ENCODE measurements around the gene PDGFA. TPM values are rescaled to one million over a fixed set of nuclear protein-coding genes. Genes with fewer than 3 reads are reported as not detected.

Gene PDGFA
- total and polyA plus RNA-seq, 2 experiments from 2014 or later, result 4.7 to 8.4 TPM

GRCh38 chr7:534959-535358, 15.3 kb upstream of the PDGFA start:
- no peaks in the 10 kb centered on the region for H3F3A ChIP-seq (ENCODE audit: insufficient read depth)
- no peak for TF ChIP-seq EZH2 (IDR thresholded peaks at IDR 0.05; ENCODE audit: insufficient read depth, poor library complexity, severe bottlenecking)
- TF ChIP-seq EZH2phosphoT487 (IDR thresholded peaks at IDR 0.05; ENCODE audit: insufficient read depth, low read depth), result no peak
- H2AFZ ChIP-seq, result no peak overlapping the region
- peaks cover 18% of the 10 kb centered on the region for H3K4me1 ChIP-seq (ENCODE audit: insufficient read depth)
- DNase-seq, result no peak
- in situ Hi-C loops (cut with MboI), result no loop called here
- no peaks in the 10 kb centered on the region for H3K36me3 ChIP-seq (ENCODE audit: low read depth)
- H3K4me2 ChIP-seq (ENCODE audit: unreplicated experiment), result no peak overlapping the region
- H3K9ac ChIP-seq, result no peak overlapping the region
- H3K27me3 ChIP-seq (replicated peaks; ENCODE audit: insufficient read depth), result peaks cover 10% of the 10 kb centered on the region; the same call in 1 of the 2 replicates
- 79 to 82% methylated on average over 8 to 10 of the region's 10 CpGs for WGBS, 2 experiments (ENCODE audit: low coverage in 1 of 2, low lambda C conversion rate in 2 of 2, missing lambda C conversion rate in 2 of 2)
- H3K9me2 ChIP-seq (ENCODE audit: insufficient read depth), result no peaks in the 10 kb centered on the region
- H4K20me1 ChIP-seq (ENCODE audit: insufficient read depth), result no peaks in the 10 kb centered on the region
- H3K27ac ChIP-seq, result no peak overlapping the region
- H3K9me3 ChIP-seq (ENCODE audit: low read depth), result no peaks in the 10 kb centered on the region
- no peak overlapping the region for H3K4me3 ChIP-seq
- H3K79me2 ChIP-seq (ENCODE audit: insufficient read depth), result no peaks in the 10 kb centered on the region

GRCh38 chr7:534075-534474, 14.4 kb upstream of the PDGFA start:
- H3K4me3 ChIP-seq, result no peak overlapping the region
- no peaks in the 10 kb centered on the region for H3K9me2 ChIP-seq (ENCODE audit: insufficient read depth)
- H4K20me1 ChIP-seq (ENCODE audit: insufficient read depth), result no peaks in the 10 kb centered on the region
- H3K4me1 ChIP-seq (ENCODE audit: insufficient read depth), result peaks cover 16% of the 10 kb centered on the region
- H3K9me3 ChIP-seq (ENCODE audit: low read depth), result no peaks in the 10 kb centered on the region
- 74 to 81% methylated on average over 8 of the region's 8 CpGs for WGBS, 2 experiments (ENCODE audit: low coverage in 1 of 2, low lambda C conversion rate in 2 of 2, missing lambda C conversion rate in 2 of 2)
- H2AFZ ChIP-seq, result no peak overlapping the region
- H3K27ac ChIP-seq, result no peak overlapping the region
- H3K27me3 ChIP-seq (replicated peaks; ENCODE audit: insufficient read depth), result peaks cover 19% of the 10 kb centered on the region; the same call in 1 of the 2 replicates
- no peaks in the 10 kb centered on the region for H3K36me3 ChIP-seq (ENCODE audit: low read depth)
- DNase-seq, result no peak
- H3K79me2 ChIP-seq (ENCODE audit: insufficient read depth), result no peaks in the 10 kb centered on the region
- TF ChIP-seq EZH2 (IDR thresholded peaks at IDR 0.05; ENCODE audit: insufficient read depth, poor library complexity, severe bottlenecking), result no peak
- no peak for TF ChIP-seq EZH2phosphoT487 (IDR thresholded peaks at IDR 0.05; ENCODE audit: insufficient read depth, low read depth)
- no peaks in the 10 kb centered on the region for H3F3A ChIP-seq (ENCODE audit: insufficient read depth)
- in situ Hi-C loops (cut with MboI), result no loop called here
- H3K9ac ChIP-seq, result no peak overlapping the region
- no peak overlapping the region for H3K4me2 ChIP-seq (ENCODE audit: unreplicated experiment)

GRCh38 chr7:533266-533665, 13.6 kb upstream of the PDGFA start:
- H3K9me2 ChIP-seq (ENCODE audit: insufficient read depth), result no peaks in the 10 kb centered on the region
- peaks cover 25% of the 10 kb centered on the region; the same call in 1 of the 2 replicates for H3K27me3 ChIP-seq (replicated peaks; ENCODE audit: insufficient read depth)
- H3K9me3 ChIP-seq (ENCODE audit: low read depth), result no peaks in the 10 kb centered on the region
- H3K36me3 ChIP-seq (ENCODE audit: low read depth), result no peaks in the 10 kb centered on the region
- H3K4me3 ChIP-seq, result no peak overlapping the region
- no peak overlapping the region for H3K9ac ChIP-seq
- no peaks in the 10 kb centered on the region for H3K79me2 ChIP-seq (ENCODE audit: insufficient read depth)
- H2AFZ ChIP-seq, result no peak overlapping the region
- no peaks in the 10 kb centered on the region for H3F3A ChIP-seq (ENCODE audit: insufficient read depth)
- in situ Hi-C loops (cut with MboI), result no loop called here
- no peaks in the 10 kb centered on the region for H4K20me1 ChIP-seq (ENCODE audit: insufficient read depth)
- TF ChIP-seq EZH2phosphoT487 (IDR thresholded peaks at IDR 0.05; ENCODE audit: insufficient read depth, low read depth) (no peak), EZH2 (IDR thresholded peaks at IDR 0.05; ENCODE audit: insufficient read depth, poor library complexity, severe bottlenecking) (no peak)
- peaks cover 8% of the 10 kb centered on the region for H3K4me1 ChIP-seq (ENCODE audit: insufficient read depth)
- no peak overlapping the region for H3K4me2 ChIP-seq (ENCODE audit: unreplicated experiment)
- no peak overlapping the region for H3K27ac ChIP-seq
- DNase-seq, result no peak
- WGBS, 2 experiments (ENCODE audit: low coverage in 1 of 2, low lambda C conversion rate in 2 of 2, missing lambda C conversion rate in 2 of 2), result 40 to 42% methylated on average over 17 of the region's 17 CpGs

- Histone ChIP-seq H3F3A (ENCODE audit: insufficient read depth) (no peaks in the 10 kb centered on the region), H4K20me1 (ENCODE audit: insufficient read depth) (no peaks in the 10 kb centered on the region), H3K79me2 (ENCODE audit: insufficient read depth) (no peaks in the 10 kb centered on the region), H3K9me3 (ENCODE audit: low read depth) (no peaks in the 10 kb centered on the region), H3K9me2 (ENCODE audit: insufficient read depth) (no peaks in the 10 kb centered on the region), H3K27me3 (replicated peaks; ENCODE audit: insufficient read depth) (peaks cover 29% of the 10 kb centered on the region), H3K4me1 (ENCODE audit: insufficient read depth) (peaks cover under 1% of the 10 kb centered on the region), H3K4me2 (ENCODE audit: unreplicated experiment) (no peak overlapping the region), H3K4me3 (no peak overlapping the region), H3K9ac (no peak overlapping the region), H3K36me3 (ENCODE audit: low read depth) (no peaks in the 10 kb centered on the region), H2AFZ (no peak overlapping the region), H3K27ac (no peak overlapping the region)
- TF ChIP-seq EZH2phosphoT487 (IDR thresholded peaks at IDR 0.05; ENCODE audit: insufficient read depth, low read depth) (no peak), EZH2 (IDR thresholded peaks at IDR 0.05; ENCODE audit: insufficient read depth, poor library complexity, severe bottlenecking) (no peak)
- 53 to 62% methylated on average over 14 to 15 of the region's 15 CpGs for WGBS, 2 experiments (ENCODE audit: low coverage in 1 of 2, low lambda C conversion rate in 2 of 2, missing lambda C conversion rate in 2 of 2)
- DNase-seq, result no peak
- in situ Hi-C loops (cut with MboI), result no loop called here
These were observed 12.9 kb upstream of the PDGFA start for GRCh38 chr7:532379-533143.

Measured in GM23248 (cell line).